Progenitor cell of endocrine pancreas (in vitro differentiated cells): ENCODE data around the gene CHCHD2. TPM values are rescaled to one million over a fixed set of nuclear protein-coding genes. Genes with fewer than 3 reads are reported as not detected.
"Not testable (repeated sequence)": the region's sequence is repeated elsewhere in the genome, so short reads cannot be mapped to it uniquely, and the experiment has no call there.

Experiments
- DNase-seq: peaks from one replicate; pipeline ENCODE4 v3.0.0; 2021; ENCODE audit warnings: low spot score; ENCODE audit not compliant: unreplicated experiment
- H3K27ac Mint-ChIP-seq: 2 replicates; pipeline ENCODE4 v1.8.0; 2021; ENCODE audit warnings: mild to moderate bottlenecking, moderate library complexity, mixed read lengths
- H3K27me3 Mint-ChIP-seq: 2 replicates; pipeline ENCODE4 v1.8.0; 2021; ENCODE audit warnings: mixed read lengths
- H3K36me3 Mint-ChIP-seq: 2 replicates; pipeline ENCODE4 v1.8.0; 2022; ENCODE audit warnings: mixed read lengths; ENCODE audit not compliant: insufficient read depth
- H3K4me1 Mint-ChIP-seq: 2 replicates; pipeline ENCODE4 v1.8.0; 2021; ENCODE audit warnings: low read depth, mixed read lengths
- H3K4me3 Mint-ChIP-seq: 2 replicates; pipeline ENCODE4 v1.8.0; 2021; ENCODE audit warnings: low read depth, mild to moderate bottlenecking, moderate library complexity, mixed read lengths
- H3K9me3 Mint-ChIP-seq: 2 replicates; pipeline ENCODE4 v1.8.0; 2021; ENCODE audit warnings: low read depth, mixed read lengths
- total RNA-seq: library from RNA; stranded (reverse); gene quantifications from 2 replicates; pipeline ENCODE4 v1.2.1, GENCODE V29; 2021
- TF ChIP-seq, protein P1 (sequence below): fragments of 200-600 bp; sonication (generic); IDR thresholded peaks from one replicate; pipeline ENCODE4 v1.5.0; 2021; ENCODE audit warnings: antibody characterized with exemption, mild to moderate bottlenecking; ENCODE audit not compliant: unreplicated experiment

The CHCHD2 gene
- total RNA-seq, 1 donor from 2014 or later = 137 TPM

DNA sequence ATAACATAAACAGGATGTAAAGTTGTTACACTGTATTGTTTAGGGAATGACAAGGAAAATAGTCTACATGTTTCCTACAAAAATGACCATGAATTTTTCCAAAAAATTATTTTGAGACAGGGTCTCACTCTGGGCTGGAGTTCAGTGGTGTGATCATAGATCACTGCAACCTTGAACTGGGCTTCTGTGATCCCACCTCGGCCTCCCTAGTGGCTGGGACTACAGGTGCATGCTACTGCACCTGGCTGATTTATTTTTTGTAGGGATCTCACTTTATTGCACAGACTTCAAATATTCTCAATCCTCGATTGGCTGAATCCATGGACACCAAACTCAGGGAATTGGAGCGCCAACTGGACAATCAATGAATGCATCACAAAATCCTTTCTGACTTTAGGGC, 6.6 kb downstream of the CHCHD2 start:
- TF ChIP-seq, protein P1, sequence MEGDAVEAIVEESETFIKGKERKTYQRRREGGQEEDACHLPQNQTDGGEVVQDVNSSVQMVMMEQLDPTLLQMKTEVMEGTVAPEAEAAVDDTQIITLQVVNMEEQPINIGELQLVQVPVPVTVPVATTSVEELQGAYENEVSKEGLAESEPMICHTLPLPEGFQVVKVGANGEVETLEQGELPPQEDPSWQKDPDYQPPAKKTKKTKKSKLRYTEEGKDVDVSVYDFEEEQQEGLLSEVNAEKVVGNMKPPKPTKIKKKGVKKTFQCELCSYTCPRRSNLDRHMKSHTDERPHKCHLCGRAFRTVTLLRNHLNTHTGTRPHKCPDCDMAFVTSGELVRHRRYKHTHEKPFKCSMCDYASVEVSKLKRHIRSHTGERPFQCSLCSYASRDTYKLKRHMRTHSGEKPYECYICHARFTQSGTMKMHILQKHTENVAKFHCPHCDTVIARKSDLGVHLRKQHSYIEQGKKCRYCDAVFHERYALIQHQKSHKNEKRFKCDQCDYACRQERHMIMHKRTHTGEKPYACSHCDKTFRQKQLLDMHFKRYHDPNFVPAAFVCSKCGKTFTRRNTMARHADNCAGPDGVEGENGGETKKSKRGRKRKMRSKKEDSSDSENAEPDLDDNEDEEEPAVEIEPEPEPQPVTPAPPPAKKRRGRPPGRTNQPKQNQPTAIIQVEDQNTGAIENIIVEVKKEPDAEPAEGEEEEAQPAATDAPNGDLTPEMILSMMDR = no peak
- no peak for DNase-seq
- no peaks in the 10 kb centered on the region for H3K27me3 Mint-ChIP-seq
- H3K27ac Mint-ChIP-seq = no peak overlapping the region
- H3K36me3 Mint-ChIP-seq = peaks cover 9% of the 10 kb centered on the region
- H3K4me1 Mint-ChIP-seq = no peaks in the 10 kb centered on the region
- H3K4me3 Mint-ChIP-seq = no peak overlapping the region
- peaks cover 3% of the 10 kb centered on the region for H3K9me3 Mint-ChIP-seq

DNA sequence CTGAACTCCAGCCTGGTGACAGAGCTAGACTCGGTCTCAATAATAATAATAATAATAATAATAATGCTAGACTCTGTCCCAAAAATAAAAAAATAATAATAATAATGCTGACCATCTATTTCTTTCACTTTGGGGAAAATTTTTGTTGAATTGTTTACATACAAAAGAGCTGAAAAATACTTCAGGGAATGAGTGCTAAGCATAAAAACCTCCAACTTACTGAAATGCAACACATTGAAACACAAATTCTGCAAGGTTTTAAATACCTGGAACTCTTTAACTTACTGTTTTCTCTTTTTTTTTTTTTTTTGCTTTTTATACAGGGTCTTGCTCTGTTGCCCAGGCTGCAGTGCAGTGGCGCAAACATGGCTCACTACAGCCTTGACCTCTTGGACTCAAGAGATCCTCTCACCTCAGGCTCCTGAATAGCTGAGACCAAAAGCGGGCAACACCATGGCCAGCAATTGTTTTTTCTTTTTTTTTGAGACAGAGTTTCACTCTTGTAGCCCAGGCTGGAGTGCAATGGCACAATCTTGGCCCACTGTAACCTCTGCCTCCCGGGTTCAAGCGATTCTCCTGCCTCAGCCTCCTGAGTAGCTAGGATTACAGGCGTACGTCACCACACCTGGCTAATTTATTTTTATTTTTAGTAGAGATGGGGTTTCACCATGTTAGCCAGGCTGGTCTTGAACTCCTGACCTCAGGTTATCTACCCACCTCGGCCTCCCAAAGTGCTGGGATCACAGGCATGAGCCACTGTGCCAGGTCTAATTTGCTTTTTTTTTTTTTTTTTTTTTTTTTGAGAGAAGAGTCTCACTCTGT, 7.9 kb downstream of the CHCHD2 start:
- not testable (repeated sequence) for DNase-seq, H3K27ac Mint-ChIP-seq, H3K36me3 Mint-ChIP-seq, H3K27me3 Mint-ChIP-seq, H3K4me1 Mint-ChIP-seq, H3K9me3 Mint-ChIP-seq, H3K4me3 Mint-ChIP-seq

DNA sequence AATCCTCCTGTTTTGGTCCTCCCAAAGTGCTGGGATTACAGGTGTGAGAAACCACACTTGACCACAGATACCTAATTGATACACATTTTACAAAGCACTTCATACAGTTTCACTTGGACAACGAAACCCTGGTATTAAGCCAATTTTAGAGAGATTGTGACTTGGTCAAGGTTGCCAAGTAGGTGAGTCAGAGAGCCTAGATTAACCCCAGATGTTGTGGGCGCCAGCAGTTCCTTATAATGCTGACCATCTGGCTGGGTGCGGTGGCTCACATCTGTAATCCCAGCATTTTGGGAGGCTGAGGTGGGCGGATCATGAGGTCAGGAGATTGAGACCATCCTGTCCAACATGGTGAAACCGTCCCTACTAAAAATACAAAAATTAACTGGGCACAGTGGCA, 8.6 kb downstream of the CHCHD2 start:
- H3K9me3 Mint-ChIP-seq = peaks cover 3% of the 10 kb centered on the region
- no peaks in the 10 kb centered on the region for H3K27me3 Mint-ChIP-seq
- DNase-seq = no peak
- H3K36me3 Mint-ChIP-seq = peaks cover 7% of the 10 kb centered on the region
- no peaks in the 10 kb centered on the region for H3K4me1 Mint-ChIP-seq
- no peak overlapping the region for H3K4me3 Mint-ChIP-seq
- TF ChIP-seq, protein P1 = no peak
- H3K27ac Mint-ChIP-seq = no peak overlapping the region

DNA sequence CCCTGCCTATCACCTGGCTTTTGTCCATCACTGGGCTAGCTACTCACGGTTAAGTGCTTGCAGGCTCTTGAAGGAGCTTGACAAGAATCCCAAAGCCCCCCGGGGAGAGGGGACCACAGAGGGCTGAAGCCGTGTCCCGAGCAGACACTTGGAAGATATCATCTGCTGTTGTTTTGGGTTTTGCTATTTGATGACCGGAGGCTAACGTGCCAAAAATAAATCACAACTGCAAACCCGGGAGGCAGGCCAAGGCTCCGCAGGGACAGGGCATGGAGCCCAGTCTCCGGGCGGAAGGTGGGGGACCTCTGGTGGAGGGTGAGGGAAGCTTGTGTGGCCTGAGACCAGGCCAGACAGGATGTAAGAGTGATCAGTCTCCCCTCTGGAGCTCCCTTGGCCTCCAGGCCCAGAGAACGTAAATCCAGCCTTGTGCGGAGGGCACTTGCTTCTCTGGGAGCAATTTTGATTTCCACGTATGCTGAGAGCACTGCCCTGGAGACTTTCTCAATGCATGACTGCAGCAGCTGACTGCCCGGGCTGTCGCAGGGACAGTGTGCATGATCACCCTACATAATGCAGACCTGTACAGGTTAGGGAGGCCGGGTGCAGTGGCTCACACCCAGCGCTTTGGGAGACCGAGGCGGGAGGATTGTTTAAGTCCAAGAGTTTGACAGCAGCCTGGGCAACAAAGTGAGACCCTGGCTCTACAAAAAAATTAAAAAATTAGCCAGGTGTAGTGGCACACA, 13.3 kb downstream of the CHCHD2 start, which contains the start of gene PHKG1:
TSS of gene PHKG1 (minus strand) at position 164 of the 743 bp plus-strand sequence. CDS start 4,011 bp downstream, outside the sequence.
- H3K9me3 Mint-ChIP-seq = no peaks in the 10 kb centered on the region
- no peak within 1 kb of the TSS for H3K4me3 Mint-ChIP-seq
- H3K27ac Mint-ChIP-seq = no peak within 1 kb of the TSS
- no peaks in the 10 kb centered on the region for H3K4me1 Mint-ChIP-seq
- no peak for DNase-seq
- H3K27me3 Mint-ChIP-seq = no peaks in the 10 kb centered on the region
- TF ChIP-seq, protein P1 = peak; percentile 20
- peaks cover 3% of the 10 kb centered on the region for H3K36me3 Mint-ChIP-seq

DNA sequence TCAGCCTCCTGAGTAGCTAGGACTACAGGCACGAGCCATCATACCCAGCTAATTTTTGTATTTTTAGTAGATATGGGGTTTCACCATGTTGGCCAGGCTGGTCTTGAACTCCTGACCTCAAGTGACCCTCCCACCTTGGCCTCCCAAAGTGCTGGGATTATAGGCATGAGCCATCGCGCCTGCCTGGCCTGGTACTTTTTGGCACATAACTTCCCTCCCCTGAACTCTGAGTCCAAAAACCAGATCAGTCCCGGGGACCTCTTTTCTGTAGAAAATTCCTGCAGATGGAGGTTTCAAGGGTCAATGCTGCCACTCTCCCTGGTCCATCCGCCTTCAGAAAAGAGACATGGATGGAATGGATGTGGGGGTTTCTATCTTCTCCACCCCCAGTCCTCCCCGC, 13.9 kb downstream of the CHCHD2 start:
- not testable (repeated sequence) for H3K4me1 Mint-ChIP-seq, H3K27ac Mint-ChIP-seq, DNase-seq, H3K36me3 Mint-ChIP-seq, H3K27me3 Mint-ChIP-seq, H3K9me3 Mint-ChIP-seq, H3K4me3 Mint-ChIP-seq

DNA sequence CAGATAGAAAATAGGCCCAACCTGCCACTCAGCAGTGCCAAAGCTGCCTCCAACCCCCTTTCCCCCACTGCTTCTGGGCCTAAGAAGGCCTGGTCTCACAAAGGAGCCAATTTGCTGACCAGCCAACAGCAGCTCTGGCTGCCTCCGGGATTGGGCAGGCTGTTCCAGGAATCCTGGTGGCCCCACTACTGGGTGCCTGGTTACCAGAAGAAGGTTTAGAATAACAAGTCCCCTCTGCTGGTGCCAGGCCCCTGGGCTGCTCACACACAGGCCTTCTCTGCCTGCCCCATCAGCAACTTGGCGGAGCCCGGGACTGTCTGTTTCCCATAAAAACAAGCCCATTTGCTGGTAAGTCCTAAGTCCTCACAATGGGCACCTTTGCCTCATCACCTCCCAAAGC, 14.7 kb downstream of the CHCHD2 start:
- H3K9me3 Mint-ChIP-seq = no peaks in the 10 kb centered on the region

More for the DNA sequence above, 14.7 kb downstream of the CHCHD2 start:
- no peak for DNase-seq
- H3K27ac Mint-ChIP-seq = no peak overlapping the region
- H3K4me1 Mint-ChIP-seq = no peaks in the 10 kb centered on the region
- peaks cover 3% of the 10 kb centered on the region for H3K36me3 Mint-ChIP-seq
- H3K27me3 Mint-ChIP-seq = no peaks in the 10 kb centered on the region
- TF ChIP-seq, protein P1 = no peak
- no peak overlapping the region for H3K4me3 Mint-ChIP-seq
